Measurements from ENCODE around the gene CD53. TPM values are rescaled to one million over a fixed set of nuclear protein-coding genes. Genes with fewer than 3 reads are reported as not detected.
"Not testable (repeated sequence)": the region's sequence is repeated elsewhere in the genome, so short reads cannot be mapped to it uniquely, and the experiment has no call there.

The CD53 gene, protein sequence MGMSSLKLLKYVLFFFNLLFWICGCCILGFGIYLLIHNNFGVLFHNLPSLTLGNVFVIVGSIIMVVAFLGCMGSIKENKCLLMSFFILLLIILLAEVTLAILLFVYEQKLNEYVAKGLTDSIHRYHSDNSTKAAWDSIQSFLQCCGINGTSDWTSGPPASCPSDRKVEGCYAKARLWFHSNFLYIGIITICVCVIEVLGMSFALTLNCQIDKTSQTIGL
- polyA plus RNA-seq (2013, experiment 1 of 2; ENCODE audit: insufficient read length), result not detected
- 0.14 TPM for polyA plus RNA-seq (2013, experiment 2 of 2; ENCODE audit: insufficient read length)

DNA sequence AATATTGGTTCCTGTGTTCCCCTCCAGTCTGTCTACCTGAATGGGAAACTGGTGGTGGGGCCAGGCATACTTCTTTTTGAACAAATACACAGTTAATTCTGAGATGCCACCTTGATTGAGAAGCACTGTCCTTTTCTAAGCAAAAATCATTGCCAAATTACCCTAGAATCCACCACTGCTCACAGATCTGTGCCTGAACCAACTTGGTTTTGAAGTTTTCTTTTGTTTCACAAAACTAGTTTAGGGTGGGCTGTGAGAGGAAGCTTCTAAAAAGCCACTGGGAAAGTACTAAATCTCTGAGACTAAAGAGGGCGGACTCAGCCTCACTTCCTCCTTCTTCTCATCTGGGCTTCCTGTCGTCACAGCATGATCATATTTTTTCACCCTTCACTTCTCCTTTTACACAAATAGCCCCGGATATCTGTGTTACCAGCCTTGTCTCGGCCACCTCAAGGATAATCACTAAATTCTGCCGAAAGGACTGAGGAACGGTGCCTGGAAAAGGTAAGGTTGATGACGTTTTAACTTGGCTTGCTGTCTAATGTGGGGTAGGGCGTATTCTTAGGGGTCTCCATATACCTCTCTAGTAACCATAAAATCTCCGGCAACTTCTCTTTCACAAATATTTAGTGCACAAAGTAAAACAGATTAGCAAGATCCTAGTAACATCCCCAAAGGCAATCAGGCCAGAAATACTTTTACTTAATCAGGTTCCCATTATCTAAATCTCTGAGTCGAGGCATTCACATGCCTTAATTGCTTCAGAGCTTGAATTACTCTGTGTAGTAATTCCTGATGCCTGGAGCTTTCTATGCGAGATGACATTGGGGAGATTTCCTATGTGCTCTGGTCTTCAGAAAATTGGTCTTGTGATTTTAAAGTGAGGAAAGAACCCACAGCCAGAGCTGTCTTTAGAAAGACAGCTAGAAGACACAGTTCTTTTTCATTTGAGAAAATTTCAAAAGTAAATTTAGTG is at the start of gene CD53:
CD53 (plus strand) TSS at position 404 of the 976 bp plus-strand sequence. CDS start 18,261 bp downstream, outside the sequence.
- no peak for DNase-seq

- no peak for DNase-seq
Observed at GRCh38 chr1:110824192-110824591, 48.8 kb upstream of the CD53 start.

DNA sequence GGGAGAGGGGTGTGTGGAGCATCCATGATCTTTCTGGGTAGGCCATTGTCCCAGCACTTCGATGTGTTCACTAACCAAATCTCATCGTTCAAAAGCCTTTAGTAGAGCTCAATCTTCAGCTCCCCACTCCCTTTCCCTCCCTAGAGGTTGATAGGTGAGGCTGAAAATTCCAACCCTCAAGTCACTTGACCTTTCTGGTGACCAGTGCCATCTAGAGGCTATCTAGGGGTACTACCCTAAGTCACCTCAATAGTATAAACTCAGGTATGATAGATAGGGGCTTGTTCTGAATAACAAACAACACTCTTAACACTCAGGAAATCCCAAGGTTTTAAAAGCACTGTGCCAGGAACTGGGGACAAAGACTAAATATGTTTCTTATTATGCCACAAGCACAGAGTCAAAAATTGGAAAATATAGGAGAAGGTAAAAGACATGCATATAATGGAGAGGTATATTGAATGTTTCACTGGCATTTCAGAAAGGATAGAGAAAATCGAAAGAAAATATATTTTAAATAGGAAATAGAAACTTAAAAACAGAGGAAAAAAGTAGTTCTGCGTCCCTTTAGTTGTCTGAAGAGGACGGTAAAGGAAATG is 42.9 kb upstream of the CD53 start:
- DNase-seq, result no peak

DNA sequence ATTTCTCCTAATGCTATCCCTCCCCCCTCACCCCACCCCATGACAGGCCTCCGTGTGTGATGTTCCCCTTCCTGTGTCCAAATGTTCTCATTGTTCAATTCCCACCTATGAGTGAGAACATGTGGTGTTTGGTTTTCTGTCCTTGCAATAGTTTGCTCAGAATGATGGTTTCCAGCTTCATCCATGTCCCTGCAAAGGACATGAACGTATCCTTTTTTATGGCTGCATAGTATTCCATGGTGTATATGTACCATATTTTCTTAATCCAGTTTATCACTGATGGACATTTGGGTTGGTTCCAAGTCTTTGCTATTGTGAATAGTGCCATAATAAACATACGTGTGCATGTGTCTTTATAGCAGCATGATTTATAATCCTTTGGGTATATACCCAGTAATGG is 39.2 kb upstream of the CD53 start:
- DNase-seq, result not testable (repeated sequence)

DNA sequence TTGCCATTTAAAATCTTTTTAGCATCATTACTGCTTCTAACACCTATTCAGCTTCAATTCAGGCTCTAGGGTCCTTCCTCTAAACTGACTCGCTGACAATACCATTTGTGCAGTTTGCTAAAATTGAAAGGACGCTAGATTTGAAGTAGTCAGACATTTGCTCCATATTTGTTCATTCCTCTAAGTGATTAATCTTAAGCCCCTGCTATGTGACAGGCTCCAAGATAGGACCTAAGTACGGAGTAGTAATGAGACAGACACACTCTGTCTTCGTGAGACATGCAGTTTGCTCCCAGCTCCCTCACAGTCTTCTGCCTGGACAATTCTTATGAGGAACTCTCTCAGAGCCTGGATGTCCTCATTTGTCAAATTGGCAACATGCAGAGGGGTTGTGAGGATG is 26.1 kb upstream of the CD53 start:
- DNase-seq, result no peak

DNA sequence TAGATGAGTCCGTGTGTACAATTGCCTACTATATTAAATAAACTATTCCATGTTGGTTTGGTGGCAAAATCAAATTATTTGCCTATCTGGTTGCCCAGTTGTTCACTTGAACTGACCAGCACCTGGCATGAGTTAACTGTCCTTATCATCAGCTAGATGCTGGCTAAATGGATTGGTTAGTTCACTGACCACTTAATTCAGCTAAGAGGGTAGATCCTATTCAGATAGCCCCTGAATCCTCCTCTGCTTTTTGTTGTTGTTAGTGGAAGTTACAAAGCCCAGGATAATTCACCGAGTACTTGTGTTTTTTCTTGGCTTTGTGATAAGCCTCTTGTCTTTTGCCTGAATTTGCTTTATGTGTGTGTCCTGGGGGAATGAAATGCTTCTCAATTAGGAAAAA is 22.8 kb upstream of the CD53 start:
- DNase-seq, result no peak

DNA sequence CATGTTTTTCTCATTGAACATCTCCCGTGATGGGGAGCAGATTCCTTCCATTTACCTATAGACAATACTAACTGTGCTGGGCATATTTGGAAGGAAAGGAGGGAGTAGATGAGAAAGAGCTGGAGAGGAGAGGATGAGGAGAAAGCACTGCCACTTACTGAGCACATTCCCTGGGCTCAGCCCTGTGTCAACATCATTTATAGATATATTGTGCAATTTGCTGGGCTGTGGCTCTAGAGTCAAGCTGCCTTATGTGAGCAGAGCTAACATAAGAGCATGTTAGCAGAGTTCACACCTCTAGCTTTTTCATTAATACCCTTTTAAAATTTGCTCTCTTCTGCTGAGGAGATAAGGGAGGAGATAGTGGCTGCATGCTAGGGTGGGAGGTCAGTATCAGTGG is 22.3 kb upstream of the CD53 start:
- DNase-seq, result no peak

DNA sequence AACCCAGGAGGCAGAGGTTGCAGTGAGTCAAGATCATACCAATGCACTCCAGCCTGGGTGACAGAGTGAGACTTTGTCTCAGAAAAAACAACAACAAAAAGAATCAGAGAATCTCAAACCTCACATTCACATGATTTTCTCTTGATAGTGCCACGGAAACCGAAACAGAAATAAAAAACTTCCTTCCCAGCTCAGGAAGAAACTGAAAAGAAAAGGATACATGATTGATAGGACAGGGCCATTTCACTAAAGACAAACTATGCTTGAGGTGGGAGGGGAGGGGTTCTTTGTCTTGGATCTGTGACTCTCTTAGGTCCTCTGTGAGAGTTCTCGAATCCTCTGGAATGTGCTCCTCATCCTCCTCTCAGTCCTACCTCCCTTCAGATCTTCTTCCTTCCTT is 19.8 kb upstream of the CD53 start:
- no peak for DNase-seq

- DNase-seq, result no peak
Observed at GRCh38 chr1:110856410-110856809, 16.5 kb upstream of the CD53 start.

DNA sequence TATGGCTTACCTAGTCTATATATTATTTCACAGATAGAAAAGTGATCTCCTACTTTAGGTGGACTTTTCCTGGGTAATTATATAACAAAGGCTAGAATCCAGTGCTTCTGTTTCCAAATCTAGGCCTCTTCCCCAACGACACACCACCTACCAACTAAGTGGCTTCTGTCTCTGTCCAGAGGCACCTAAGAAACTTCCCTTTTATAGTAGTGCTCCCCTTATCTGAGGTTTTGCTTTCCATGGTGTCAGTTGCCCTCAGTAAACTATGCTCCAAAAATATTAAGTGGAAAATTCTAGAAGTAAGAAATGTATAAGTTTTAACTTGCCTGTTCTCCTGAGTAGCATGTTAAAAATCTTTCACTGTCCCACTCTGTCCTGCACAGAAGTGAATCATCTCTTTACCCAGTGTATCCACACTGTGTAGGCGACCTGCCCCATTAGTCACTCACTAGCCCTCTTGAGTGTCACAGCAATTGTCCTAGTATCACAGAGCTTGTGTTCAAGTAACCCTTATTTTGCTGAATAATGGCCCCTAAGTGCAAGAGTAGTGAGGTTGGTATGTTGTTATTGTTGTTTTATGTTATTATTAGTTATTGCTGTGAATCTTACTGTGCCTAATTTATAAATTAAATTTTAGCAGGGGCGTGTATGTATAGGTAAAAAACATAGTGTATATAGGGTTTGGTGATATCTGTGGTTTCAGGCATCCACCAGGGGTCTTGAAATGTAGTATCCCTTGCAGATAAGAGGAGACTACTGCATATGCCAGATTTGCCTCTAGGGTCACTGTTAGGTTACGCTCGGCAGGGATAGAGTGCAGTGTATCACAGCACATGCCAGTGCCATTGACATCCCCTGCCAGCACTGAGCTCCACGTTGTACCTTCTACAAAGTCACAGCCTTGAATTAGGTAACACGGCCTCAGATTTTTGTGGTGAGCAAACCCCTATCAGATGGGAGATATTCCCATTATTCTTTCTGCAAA is 14.7 kb upstream of the CD53 start:
- no peak for DNase-seq

DNA sequence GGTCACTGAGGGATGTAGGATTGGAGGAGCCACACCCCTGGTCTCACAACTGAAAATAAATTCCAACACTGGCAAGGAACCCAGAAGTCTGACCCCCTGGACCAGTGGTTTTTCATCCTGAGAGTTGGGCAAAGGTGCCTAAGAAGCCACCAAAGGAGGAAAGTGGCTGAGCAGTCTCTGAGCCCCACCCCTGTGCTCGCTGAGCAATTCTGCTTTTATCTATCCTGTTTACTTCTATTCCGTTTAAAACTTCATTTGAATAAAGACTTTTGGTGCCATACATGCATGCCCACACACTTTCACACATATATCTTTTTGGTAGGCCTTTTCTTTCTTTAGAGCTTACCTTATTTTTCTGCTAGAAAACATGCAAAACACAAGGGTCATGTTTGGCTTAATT is 13.9 kb upstream of the CD53 start:
- DNase-seq, result no peak

DNA sequence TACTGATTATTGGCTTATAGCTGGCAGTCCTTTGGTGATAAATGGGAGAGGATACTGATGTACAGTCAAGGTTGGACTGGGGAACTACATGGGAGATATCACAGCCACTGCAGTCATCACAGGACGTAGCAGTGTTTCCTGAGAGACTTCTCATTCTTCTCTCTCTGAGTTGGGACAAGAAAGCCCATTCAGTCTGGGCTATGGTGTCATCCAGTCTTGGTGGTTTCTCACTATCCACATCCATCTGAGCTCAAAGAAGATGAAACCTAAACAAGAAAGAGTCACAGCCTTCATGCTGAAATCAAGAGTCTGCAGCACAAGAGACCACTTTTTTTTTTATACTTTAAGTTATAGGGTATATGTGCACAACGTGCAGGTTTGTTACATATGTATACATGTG is 12.8 kb upstream of the CD53 start:
- no peak for DNase-seq

- DNase-seq, result not testable (repeated sequence)
Observed at GRCh38 chr1:110860620-110861019, 12.3 kb upstream of the CD53 start.

GRCh38 chr1:110861942-110862341 is 11.0 kb upstream of the CD53 start:
- not testable (repeated sequence) for DNase-seq

DNA sequence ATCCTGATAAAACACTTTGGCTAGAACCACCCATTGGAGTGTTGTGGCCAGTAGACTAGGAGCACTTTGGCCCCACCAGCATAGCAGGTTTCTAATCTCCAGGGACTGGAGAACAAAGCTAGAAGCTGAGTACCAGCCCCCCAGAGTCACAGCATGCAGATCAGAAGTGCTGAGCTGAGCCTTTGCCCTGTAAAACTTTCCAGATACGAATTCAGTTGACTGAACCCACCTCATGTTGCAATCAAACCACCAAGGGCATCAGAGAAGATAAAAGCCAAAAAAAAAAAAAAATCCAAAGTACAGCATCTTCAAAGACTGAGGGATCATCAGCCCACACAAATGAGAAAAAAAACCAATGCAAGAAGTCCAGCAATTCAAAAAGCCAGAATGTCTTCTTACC is 8.7 kb upstream of the CD53 start:
- no peak for DNase-seq

DNA sequence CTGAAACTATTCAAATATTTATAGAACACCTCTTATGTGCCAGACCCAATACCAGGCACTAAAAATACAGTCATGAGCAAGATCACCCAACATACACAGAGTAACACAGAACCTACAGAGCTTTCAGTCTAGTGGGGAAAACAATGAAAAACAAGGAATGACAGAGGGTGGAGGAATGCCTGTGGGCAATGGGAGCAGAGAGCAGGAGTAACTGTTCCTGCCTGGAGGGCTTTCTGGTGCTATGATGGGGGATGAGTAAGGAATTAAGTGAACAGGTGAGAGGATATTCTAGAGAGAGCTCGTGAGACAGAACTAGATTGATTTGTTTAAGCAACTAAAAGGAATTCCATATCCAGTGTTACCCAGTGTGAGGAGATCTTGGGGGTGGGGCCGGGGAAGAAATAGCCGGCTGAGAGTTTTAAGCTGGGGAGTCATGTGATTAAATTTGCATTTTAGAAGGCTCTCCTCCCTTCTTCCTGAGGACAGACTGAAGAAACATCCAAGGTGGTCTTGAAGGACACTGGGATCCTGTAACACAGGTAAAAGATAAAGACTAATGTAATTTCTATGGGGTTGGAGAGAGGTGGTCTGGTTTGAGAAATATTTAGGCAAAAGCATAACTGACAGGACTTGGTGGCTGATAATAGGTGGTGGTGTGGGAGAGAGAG is 2.1 kb upstream of the CD53 start:
- DNase-seq, result no peak

GRCh38 chr1:110872366-110872744 is 593 bp upstream of the CD53 start:
- DNase-seq, result no peak

DNA sequence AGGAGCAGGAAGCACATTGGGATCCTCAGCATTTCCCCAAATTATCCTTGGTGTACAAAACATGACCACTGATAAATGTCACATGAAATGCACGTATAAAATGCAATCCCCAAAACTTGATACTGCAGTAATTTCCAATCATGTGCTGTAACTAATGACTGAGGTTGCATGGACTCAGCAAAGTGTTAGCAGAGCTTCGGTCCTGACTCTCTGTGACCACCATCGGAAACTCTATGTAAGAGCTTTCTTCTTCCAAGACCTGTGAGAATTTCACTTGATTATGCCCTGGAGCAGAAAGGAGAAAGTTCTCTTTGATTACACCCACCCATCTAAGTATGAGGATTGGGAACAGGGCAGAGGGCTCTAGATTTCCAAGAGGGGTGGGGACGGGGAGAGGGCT is 908 bp downstream of the CD53 start:
- no peak for DNase-seq

- DNase-seq, result no peak
Observed at GRCh38 chr1:110874324-110875215, 1.6 kb downstream of the CD53 start.

DNA sequence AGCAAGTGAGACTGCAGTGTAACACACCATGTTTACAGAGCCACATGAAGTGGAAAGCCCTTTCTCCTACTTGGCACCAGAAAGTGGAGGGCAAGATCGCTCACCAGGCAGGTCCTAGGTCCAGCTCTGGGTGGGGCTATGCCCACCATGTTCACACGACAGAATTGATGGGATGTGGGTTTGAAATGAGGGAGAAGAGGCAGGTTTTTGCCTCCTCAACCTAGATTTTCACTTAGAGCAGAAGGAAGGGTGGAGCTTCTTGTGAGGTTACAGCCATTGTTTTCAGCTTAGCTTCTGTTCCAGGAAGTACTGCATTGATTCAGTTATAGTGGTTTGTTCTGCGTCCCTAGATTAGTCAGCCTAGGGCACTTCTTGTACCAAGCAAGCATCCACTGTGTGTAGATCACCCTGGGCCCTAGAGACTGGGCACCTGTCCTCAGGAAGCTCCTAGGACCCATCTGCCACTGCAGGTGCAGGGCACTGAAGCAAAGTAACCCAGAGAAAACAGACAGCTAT is 2.3 kb downstream of the CD53 start:
- no peak for DNase-seq

All from fibroblast of skin of abdomen (primary cell).